IMR-90 (cell line): ENCODE measurements around the gene SMTNL1. TPM values are rescaled to one million over a fixed set of nuclear protein-coding genes. Genes with fewer than 3 reads are reported as not detected.
A peak's percentile ranks its signal among the peaks of the same experiment; 100 is the strongest.

Experiments
- ATAC-seq: fragments of 200-7000 bp; cut with Tn5 transposase; 2 replicates; pipeline ENCODE4 v1.9.1; 2020; ENCODE audit warnings: low read depth, mild to moderate bottlenecking, moderate library complexity
- BruUV-seq: library from RNA; stranded (reverse); fragments of 400-500 nt; replicated peaks from 2 replicates; lab custom pipeline; 2021; lab: Mats Ljungman, UMichigan
- CTCF ChIA-PET: fragments of 300-600 bp; formaldehyde crosslinking; extraction: SDS; loops from one replicate; lab custom pipeline; 2021; ENCODE audit warnings: antibody characterized with exemption; lab: Yijun Ruan, JAX
- POLR2A ChIA-PET: fragments of 300-600 bp; sonication (Branson Sonifier 250); formaldehyde crosslinking; loops from one replicate; lab custom pipeline; 2022; ENCODE audit warnings: antibody characterized with exemption; ENCODE audit not compliant: unreplicated experiment; lab: Charles Lee
- DNase-seq: peaks from one replicate; pipeline ENCODE4 v3.0.0; 2013
- H2AFZ ChIP-seq: replicated peaks from 2 replicates; pipeline ENCODE3; 2013; ENCODE audit warnings: low read length, mild to moderate bottlenecking; ENCODE audit not compliant: poor library complexity
- H2AK5ac ChIP-seq: 2 replicates; pipeline ENCODE4 v1.6.1; 2013; ENCODE audit warnings: low read depth, low read length, inconsistent platforms
- H2AK9ac ChIP-seq: replicated peaks from 2 replicates; pipeline ENCODE3; 2013; ENCODE audit warnings: mild to moderate bottlenecking, low read depth, low read length, moderate library complexity; ENCODE audit not compliant: poor library complexity
- H2BK120ac ChIP-seq: 2 replicates; pipeline ENCODE4 v1.6.1; 2013; ENCODE audit warnings: low read depth, low read length, inconsistent platforms
- H2BK15ac ChIP-seq: 3 replicates; pipeline ENCODE4 v1.6.1; 2013; ENCODE audit warnings: low read depth, low read length, inconsistent platforms
- H2BK20ac ChIP-seq: 2 replicates; pipeline ENCODE4 v1.6.1; 2013; ENCODE audit warnings: low read depth, mild to moderate bottlenecking, inconsistent platforms, low read length, moderate library complexity
- H2BK5ac ChIP-seq: 2 replicates; pipeline ENCODE4 v1.6.1; 2013; ENCODE audit warnings: mild to moderate bottlenecking, low read depth, low read length, inconsistent platforms; ENCODE audit not compliant: poor library complexity, severe bottlenecking
- H3K14ac ChIP-seq: replicated peaks from 2 replicates; pipeline ENCODE4 v1.6.1; 2013; ENCODE audit warnings: low read depth, low read length, inconsistent platforms
- H3K18ac ChIP-seq: 2 replicates; pipeline ENCODE4 v1.6.1; 2013; ENCODE audit warnings: low read depth, low read length, control low read depth
- H3K23ac ChIP-seq: 2 replicates; pipeline ENCODE4 v1.6.1; 2013; ENCODE audit warnings: low read depth, low read length, inconsistent platforms
- H3K27ac ChIP-seq: 2 replicates; pipeline ENCODE4 v1.5.1; 2013; ENCODE audit warnings: mild to moderate bottlenecking, control low read depth, low read length; ENCODE audit not compliant: insufficient read depth
- H3K27me3 ChIP-seq: 2 replicates; pipeline ENCODE4 v1.6.1; 2013; ENCODE audit warnings: low read length; ENCODE audit not compliant: control insufficient read depth, insufficient read depth
- H3K36me3 ChIP-seq: 2 replicates; pipeline ENCODE4 v1.6.1; 2013; ENCODE audit warnings: low read length, mixed read lengths; ENCODE audit not compliant: control insufficient read depth, insufficient read depth
- H3K4ac ChIP-seq: 2 replicates; pipeline ENCODE4 v1.6.1; 2013; ENCODE audit warnings: low read depth, low read length, inconsistent platforms
- H3K4me1 ChIP-seq: 2 replicates; pipeline ENCODE4 v1.6.1; 2013; ENCODE audit warnings: low read length, mixed read lengths; ENCODE audit not compliant: control insufficient read depth, insufficient read depth
- H3K4me2 ChIP-seq: 2 replicates; pipeline ENCODE4 v1.6.1; 2013; ENCODE audit warnings: low read depth, mild to moderate bottlenecking, control low read depth, low read length, moderate library complexity
- H3K4me3 ChIP-seq: 2 replicates; pipeline ENCODE4 v1.5.1; 2013; ENCODE audit warnings: low read depth, mild to moderate bottlenecking, control low read depth, low read length, moderate library complexity; ENCODE audit not compliant: insufficient read depth
- H3K56ac ChIP-seq: 2 replicates; pipeline ENCODE4 v1.6.1; 2013; ENCODE audit warnings: low read length, inconsistent platforms; ENCODE audit not compliant: insufficient read depth; ENCODE audit errors: extremely low read depth
- H3K79me1 ChIP-seq, 2 experiments: 2 replicates each; pipeline ENCODE4 v1.6.1; 2013; ENCODE audit warnings: low read length in 2 of 2, inconsistent platforms in 1 of 2, low read depth in 1 of 2
- H3K9ac ChIP-seq: 2 replicates; pipeline ENCODE4 v1.6.1; 2013; ENCODE audit warnings: low read depth, low read length, control low read depth
- H3K9me1 ChIP-seq: 2 replicates; pipeline ENCODE4 v1.6.1; 2013; ENCODE audit warnings: low read length, inconsistent platforms; ENCODE audit not compliant: insufficient read depth
- H3K9me3 ChIP-seq: 2 replicates; pipeline ENCODE4 v1.6.1; 2013; ENCODE audit warnings: low read length; ENCODE audit not compliant: control insufficient read depth, insufficient read depth
- H4K20me1 ChIP-seq: 2 replicates; pipeline ENCODE4 v1.6.1; 2013; ENCODE audit warnings: low read length, inconsistent platforms; ENCODE audit not compliant: insufficient read depth
- H4K5ac ChIP-seq: 2 replicates; pipeline ENCODE4 v1.6.1; 2013; ENCODE audit warnings: mild to moderate bottlenecking, low read depth, low read length, control low read depth
- H4K8ac ChIP-seq, 2 experiments: 2 replicates each; pipeline ENCODE4 v1.6.1; 2013; ENCODE audit warnings: low read depth in 2 of 2, low read length in 2 of 2, control low read depth in 1 of 2, inconsistent platforms in 1 of 2
- H4K91ac ChIP-seq: 2 replicates; pipeline ENCODE4 v1.6.1; 2013; ENCODE audit warnings: low read depth, low read length, inconsistent platforms; ENCODE audit not compliant: insufficient read depth
- CEBPB ChIP-seq: IDR thresholded peaks from 2 replicates; pipeline ENCODE4 v1.6.1; 2012; ENCODE audit warnings: low read depth, low read length, improper control_type of control experiment
- CTCF ChIP-seq: conservative IDR thresholded peaks from 2 replicates; pipeline ENCODE4 v1.5.1; 2012; ENCODE audit warnings: mild to moderate bottlenecking, low read depth, low read length, improper control_type of control experiment
- ELK1 ChIP-seq: fragments of 150-350 bp; IDR thresholded peaks from 2 replicates; pipeline ENCODE4 v1.6.1; 2016; ENCODE audit warnings: low read depth, mild to moderate bottlenecking, low read length, moderate library complexity, borderline replicate concordance
- RAD21 ChIP-seq: IDR thresholded peaks from 2 replicates; pipeline ENCODE4 v1.6.1; 2012; ENCODE audit warnings: low read length, improper control_type of control experiment
- SMC3 ChIP-seq: fragments of 150-350 bp; IDR thresholded peaks from 2 replicates; pipeline ENCODE4 v1.6.1; 2016; ENCODE audit warnings: low read depth, mild to moderate bottlenecking, antibody characterized with exemption, low read length, moderate library complexity
- WGBS, 2 experiments: methylation state at CpG; one replicate each; pipeline versions ENCODE4 v1.1.5 to v1.1.7; 2013; ENCODE audit warnings: missing lambda C conversion rate in 2 of 2; ENCODE audit not compliant: insufficient read length in 1 of 2; ENCODE audit errors: extremely low coverage in 2 of 2; 5-methylcytosine and 5-hydroxymethylcytosine counted together
- dilution Hi-C: fragments of 300-500 bp; cut with HindIII; formaldehyde crosslinking; loops from one replicate; pipeline ENCODE4 v1.14.3; 2018; ENCODE audit warnings: low sequenced_read_pairs; ENCODE audit not compliant: unreplicated experiment
- in situ Hi-C: fragments of 300-500 bp; cut with MboI; formaldehyde crosslinking; loops from 3 replicates; pipeline ENCODE4 v1.14.3; 2019; ENCODE audit warnings: low sequenced_read_pairs, inconsistent platforms, mixed read lengths
- intact Hi-C: fragments of 100-400 bp; cut with micrococcal nuclease; formaldehyde crosslinking; loops from 2 replicates; pipeline ENCODE4 v1.10.0; 2022
- polyA plus RNA-seq, 3 experiments: library from polyadenylated mRNA; depleted of rRNA; stranded (reverse); fragments of >200 nt; gene quantifications; 2 replicates each; pipeline ENCODE4 v1.2.3, GENCODE V29; 2012; ENCODE audit warnings: low replicate concordance in 1 of 3
- total RNA-seq: library from RNA; depleted of rRNA; stranded (reverse); fragments of >200 nt; gene quantifications from 2 replicates; pipeline ENCODE4 v1.2.3, GENCODE V29; 2012

SMTNL1 gene
- total and polyA plus RNA-seq, 2 of the 4 experiments (the other 2 are of a cell fraction), result not detected

- Histone ChIP-seq H3K4ac (no peak overlapping the region), H3K27ac (no peak overlapping the region), H3K18ac (no peak overlapping the region), H2AK5ac (no peak overlapping the region), H2AK9ac (no peak overlapping the region), H2BK120ac (no peak overlapping the region), H4K8ac (no peak overlapping the region), H2BK5ac (no peak overlapping the region), H2BK15ac (no peak overlapping the region), H3K27me3 (no peaks in the 10 kb centered on the region), H4K5ac (no peak overlapping the region), H3K56ac (no peak overlapping the region), H3K4me2 (no peak overlapping the region), H3K9me3 (no peaks in the 10 kb centered on the region), H4K20me1 (no peaks in the 10 kb centered on the region; the same call in 1 of the 2 replicates), H4K91ac (no peak overlapping the region), H3K4me3 (no peak overlapping the region), H3K9ac (no peak overlapping the region), H2AFZ (no peak overlapping the region), H3K79me1 (no peaks in the 10 kb centered on the region; a peak in 1 of 4 replicates), H2BK20ac (no peak overlapping the region), H3K4me1 (no peaks in the 10 kb centered on the region), H3K9me1 (no peaks in the 10 kb centered on the region; the same call in 1 of the 2 replicates), H3K36me3 (peaks cover 39% of the 10 kb centered on the region), H3K14ac (no peak overlapping the region), H3K23ac (no peak overlapping the region)
- WGBS, 2 experiments, result 80% methylated on average over 1 of the region's 11 CpGs; no CpG with 5 or more reads in 1 of the 2 experiments
- TF ChIP-seq SMC3 (peak; percentile 42), ELK1 (no peak), CEBPB (peak; percentile 93), CTCF (peak; percentile 47), RAD21 (peak; percentile 34)
- dilution Hi-C loops (no loop called here), intact Hi-C loops (no loop called here), in situ Hi-C loops (loop anchor here (10.0 to 25.0 kb wide), 2 partner anchors 153 to 1021 kb away; partner anchors contain the start of genes OR5B21 and YPEL4)
- ATAC-seq (peak; percentile 48; the same call in 1 of the 2 replicates), DNase-seq (no peak)
- no TSS peak for BruUV-seq
- ChIA-PET POLR2A (no interaction called here), CTCF (interaction anchor here (1.0 to 2.5 kb wide), 3 partner anchors 24 to 35 kb away, joined by 3 to 9 read pairs (median 8); partner anchors contain the start of gene SLC43A1)
Observed at GRCh38 chr11:57491371-57492061, 45.9 kb upstream of the SMTNL1 start.
